Right kidney (tissue), 1 donor: Measurements from ENCODE around the gene LYRM1.
"Not testable (repeated sequence)": the region's sequence is repeated elsewhere in the genome, so short reads cannot be mapped to it uniquely, and the experiment has no call there.

Source experiments
- DNase-seq: peaks from one replicate; pipeline ENCODE4 v3.0.0-alpha.2; 2016

LYRM1 gene

GRCh38 chr16:20901436-20902112 is 1.0 kb downstream of the LYRM1 start:
- DNase-seq, result peak; percentile 72

- DNase-seq, result no peak
These were observed 1.9 kb downstream of the LYRM1 start for GRCh38 chr16:20902426-20902825.

- no peak for DNase-seq
These were observed 2.7 kb downstream of the LYRM1 start for GRCh38 chr16:20903116-20903898.

- no peak for DNase-seq
These were observed 3.4 kb downstream of the LYRM1 start for GRCh38 chr16:20903899-20904506.

GRCh38 chr16:20904507-20905081 is 4.0 kb downstream of the LYRM1 start:
- DNase-seq, result no peak

DNA sequence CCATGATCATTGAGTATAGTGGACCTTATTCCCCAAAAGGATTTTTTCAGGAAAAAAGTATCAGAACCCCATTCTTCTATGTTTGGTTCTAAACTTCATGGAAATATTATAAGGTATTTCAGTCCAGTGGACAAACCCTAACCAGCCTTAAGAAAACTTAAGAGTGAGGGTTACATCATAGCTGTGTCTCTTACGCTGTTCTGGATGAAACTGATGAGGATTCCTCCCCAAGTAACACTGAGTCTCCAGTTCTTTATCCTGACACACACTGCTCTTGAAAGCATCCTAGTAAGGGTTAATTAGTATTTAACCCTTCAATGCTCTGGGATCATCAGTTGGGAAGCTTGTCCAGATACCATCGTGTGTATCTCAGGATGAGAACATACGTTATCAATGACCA is 5.0 kb downstream of the LYRM1 start:
- no peak for DNase-seq

DNA sequence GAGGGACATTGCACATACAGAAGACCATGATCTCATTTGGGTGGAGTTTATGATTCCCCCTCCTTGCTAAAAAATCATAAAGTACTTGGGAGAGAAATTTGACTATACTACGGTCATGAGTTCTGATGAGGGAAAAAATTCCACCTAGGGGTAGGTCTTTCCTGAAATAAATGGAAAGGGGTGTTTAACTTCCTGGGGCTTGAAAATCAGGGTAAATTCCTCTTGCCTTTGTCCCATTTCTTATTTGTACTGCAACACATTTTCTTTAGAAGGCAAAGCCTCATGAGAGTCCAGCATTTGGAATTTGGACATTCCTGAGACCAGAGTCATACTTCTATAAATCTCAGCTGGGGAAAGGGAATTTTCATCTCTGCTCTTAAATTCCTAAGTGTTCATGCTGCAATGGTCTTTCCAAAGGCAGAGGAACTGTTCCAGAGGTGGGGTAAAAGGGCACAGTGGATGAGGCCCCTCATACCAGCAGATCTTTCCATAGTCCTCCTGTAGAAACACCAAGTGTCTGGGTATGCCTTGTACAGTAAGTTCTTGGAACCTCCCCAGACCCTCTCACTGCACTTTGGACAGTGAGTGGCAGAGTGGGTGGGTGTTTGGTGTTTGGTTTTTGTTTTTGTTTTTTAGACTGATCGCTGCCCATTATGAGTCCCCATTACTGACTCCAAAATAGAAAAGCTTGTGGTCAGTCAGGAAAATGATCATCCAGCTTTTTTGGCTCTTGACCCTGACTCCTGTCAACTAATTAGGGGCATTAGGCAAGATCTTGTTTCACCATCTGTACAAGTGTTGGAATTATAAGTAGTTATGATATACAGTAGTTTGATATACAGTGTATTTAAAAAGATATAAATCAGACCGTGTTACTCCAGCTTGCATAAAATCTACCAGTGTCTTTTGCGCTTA is 6.0 kb downstream of the LYRM1 start:
- DNase-seq, result no peak

- DNase-seq, result no peak
These were observed 10.3 kb downstream of the LYRM1 start for GRCh38 chr16:20910781-20911321.

GRCh38 chr16:20911361-20911760 is 10.8 kb downstream of the LYRM1 start:
- DNase-seq, result no peak

- DNase-seq, result no peak
These were observed 15.7 kb downstream of the LYRM1 start for GRCh38 chr16:20916289-20916688.

GRCh38 chr16:20916942-20917341 is 16.4 kb downstream of the LYRM1 start:
- no peak for DNase-seq

DNA sequence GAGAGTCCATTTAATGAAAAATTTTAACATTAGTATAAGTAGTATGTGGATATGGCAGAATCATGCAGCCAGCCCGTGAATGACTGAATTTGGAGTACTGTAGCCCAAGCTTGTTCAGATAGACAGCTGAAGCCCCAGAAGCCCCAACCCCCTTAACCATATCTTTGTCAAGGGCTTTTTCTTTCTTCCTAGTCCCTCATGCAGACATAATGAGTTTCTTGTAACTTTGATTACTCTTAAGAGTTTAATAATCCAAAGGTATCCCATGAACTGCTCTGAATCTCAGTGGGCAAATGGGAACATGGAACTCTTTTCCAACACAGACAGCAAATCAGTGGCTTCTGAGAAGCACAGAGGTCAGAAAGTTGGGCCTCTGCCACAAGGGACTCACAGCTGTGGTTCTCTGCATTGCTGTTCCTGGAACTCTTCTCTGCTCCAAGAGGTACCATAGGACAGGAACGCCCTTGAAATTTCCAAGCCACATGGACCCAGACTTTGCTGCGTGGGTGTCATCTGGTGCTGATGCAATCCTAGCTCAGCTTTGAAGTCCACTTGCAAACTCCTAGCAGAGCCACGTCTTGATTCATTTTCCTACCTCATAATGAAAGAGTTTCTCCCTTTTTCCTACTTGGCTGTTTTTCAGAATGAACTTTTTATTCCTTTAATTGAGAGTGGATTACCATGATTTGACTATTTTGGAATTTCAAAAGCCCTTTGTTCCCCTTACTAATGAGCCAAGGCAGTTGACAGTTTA is 18.1 kb downstream of the LYRM1 start:
- no peak for DNase-seq

GRCh38 chr16:20920091-20920490 is 19.5 kb downstream of the LYRM1 start:
- no peak for DNase-seq

DNA sequence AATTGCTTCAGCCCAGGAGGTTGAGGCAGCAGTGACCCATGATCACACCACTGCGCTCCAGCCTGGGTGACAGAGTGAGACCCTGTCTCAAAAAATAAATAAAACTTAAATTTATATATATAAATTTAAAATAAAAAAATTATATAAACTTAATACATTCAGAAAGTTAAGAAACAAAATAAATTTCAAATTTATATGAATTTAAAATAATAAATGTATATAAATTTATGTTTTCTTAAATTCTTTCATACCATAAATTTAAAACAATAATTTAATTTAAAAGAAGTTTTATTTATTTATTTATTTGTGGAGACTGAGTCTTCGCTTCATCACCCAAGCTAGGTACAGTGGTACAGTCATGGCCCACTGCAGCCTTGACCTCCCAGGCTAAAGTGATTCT is 20.2 kb downstream of the LYRM1 start:
- DNase-seq, result no peak

- DNase-seq, result no peak
These were observed 23.3 kb downstream of the LYRM1 start for GRCh38 chr16:20923876-20924275.

GRCh38 chr16:20925751-20926150 is 25.2 kb downstream of the LYRM1 start:
- DNase-seq, result no peak

DNA sequence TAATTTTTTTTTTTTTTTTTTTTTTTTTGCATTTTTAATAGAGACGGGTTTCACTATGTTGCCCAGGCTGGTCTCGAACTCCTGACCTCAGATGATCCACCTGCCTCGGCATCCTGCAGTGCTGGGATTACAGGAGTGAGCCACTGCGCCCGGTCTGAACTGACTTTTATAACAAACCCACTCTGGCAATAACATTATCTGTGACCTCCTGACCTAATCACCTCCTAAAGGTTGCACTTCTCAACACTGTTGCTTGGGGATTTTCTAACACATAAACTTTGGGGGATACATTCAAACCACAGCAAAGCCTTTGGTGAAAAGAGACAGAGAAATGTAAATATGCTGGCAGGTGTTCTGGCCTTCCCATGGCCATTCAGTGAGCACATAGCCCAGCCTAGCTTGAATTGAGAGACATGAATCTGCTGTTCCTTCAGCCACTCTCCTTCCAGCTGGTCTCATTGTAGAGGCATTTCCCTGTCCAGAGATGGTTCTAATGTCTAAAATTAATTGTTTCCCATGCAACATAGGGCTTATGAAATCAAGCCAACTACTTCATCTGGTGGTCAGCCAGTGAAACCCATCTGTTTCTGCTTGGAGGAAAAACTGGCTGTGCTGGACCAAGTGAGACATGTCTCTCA is 28.3 kb downstream of the LYRM1 start:
- no peak for DNase-seq

- not testable (repeated sequence) for DNase-seq
These were observed 29.2 kb downstream of the LYRM1 start for GRCh38 chr16:20929676-20930364.

DNA sequence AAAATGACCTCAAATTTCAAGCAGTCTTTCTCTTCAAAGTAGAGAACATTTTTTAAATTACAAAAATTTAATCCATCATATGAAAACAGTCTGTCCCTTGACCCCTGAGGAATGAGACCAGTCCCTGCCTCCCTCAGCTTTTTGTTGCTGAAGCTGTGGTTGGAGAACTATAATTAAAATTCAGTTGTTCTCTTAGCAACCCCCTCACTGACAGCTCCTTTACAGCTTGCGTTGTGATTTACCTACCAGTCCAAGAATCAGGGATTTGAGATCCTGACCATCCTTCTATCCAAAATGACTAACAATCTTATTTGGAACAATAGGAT is 29.8 kb downstream of the LYRM1 start:
- DNase-seq, result no peak

- no peak for DNase-seq
These were observed 30.6 kb downstream of the LYRM1 start for GRCh38 chr16:20931066-20931600.
